Sigmoid colon (tissue), 7 donors: Measurements from ENCODE around the gene NFKB1. TPM values are rescaled to one million over a fixed set of nuclear protein-coding genes. Genes with fewer than 3 reads are reported as not detected.

Source experiments
- DNase-seq: peaks from one replicate; pipeline ENCODE4 v3.0.0-alpha.2; 2019
- H3K27ac ChIP-seq, 4 donors: fragments of 200-600 bp; sonication (generic); one replicate each; pipeline ENCODE4 v1.5.1; 2016 to 2019; ENCODE audit warnings: mild to moderate bottlenecking in 1 of 4
- H3K27me3 ChIP-seq, 3 donors: fragments of 200-600 bp; sonication (generic); one replicate each; pipeline ENCODE4 v1.5.1; 2019; ENCODE audit warnings: mild to moderate bottlenecking in 1 of 3
- H3K36me3 ChIP-seq, 4 donors: fragments of 200-600 bp; sonication (generic); one replicate each; pipeline ENCODE4 v1.5.1; 2016 to 2019
- H3K4me1 ChIP-seq, 4 donors: fragments of 200-600 bp; sonication (generic); one replicate each; pipeline ENCODE4 v1.5.1; 2017 to 2019
- H3K4me3 ChIP-seq, 4 donors: fragments of 200-600 bp; sonication (generic); one replicate each; pipeline ENCODE4 v1.5.1; 2017 to 2019; ENCODE audit warnings: mild to moderate bottlenecking in 2 of 4, moderate library complexity in 1 of 4
- H3K9me3 ChIP-seq, 4 donors: fragments of 200-600 bp in 3 of 4; sonication (generic) in 3 of 4; one replicate each; pipeline versions ENCODE4 v1.5.1 to v1.6.1; 2013 to 2019
- CTCF ChIP-seq, 4 experiments: fragments of 450-650 bp in 3 of 4; fragments of 200-600 bp in 1 of 4; IDR thresholded peaks; one replicate each; pipeline ENCODE4 v1.5.1; 2016 to 2019; ENCODE audit warnings: antibody characterized with exemption in 4 of 4, mild to moderate bottlenecking in 3 of 4, moderate library complexity in 2 of 4
- EP300 ChIP-seq, 4 donors: sonication (generic); formaldehyde crosslinking; IDR thresholded peaks; one replicate each; pipeline ENCODE4 v1.6.1; 2017; ENCODE audit warnings: antibody characterized with exemption in 4 of 4
- POLR2A ChIP-seq, 2 donors: fragments of 450-650 bp; IDR thresholded peaks; one replicate each; pipeline ENCODE4 v1.6.1; 2016; ENCODE audit warnings: antibody characterized with exemption in 2 of 2, mild to moderate bottlenecking in 2 of 2, moderate library complexity in 2 of 2
- POLR2AphosphoS5 ChIP-seq, 4 donors: sonication (generic); formaldehyde crosslinking; IDR thresholded peaks; one replicate each; pipeline ENCODE4 v1.6.1; 2017; ENCODE audit warnings: antibody characterized with exemption in 4 of 4
- WGBS, 2 donors: extraction: QIAGEN DNeasy Blood & Tissue Kit; methylation state at CpG; one replicate each; pipeline ENCODE4 v1.1.7; 2013; 5-methylcytosine and 5-hydroxymethylcytosine counted together
- intact Hi-C: fragments of 100-400 bp; cut with DNase I; formaldehyde crosslinking; loops from one replicate; pipeline ENCODE4 v1.15.1; 2023
- polyA plus RNA-seq, 3 donors: library from polyadenylated mRNA; stranded (reverse); fragments of 200-250 nt; gene quantifications; one replicate each; pipeline ENCODE4 v1.2.3, GENCODE V29; 2013
- total RNA-seq, 4 donors: library from RNA; depleted of rRNA; stranded (reverse); fragments of >200 nt; gene quantifications; one replicate each; pipeline ENCODE4 v1.1.0, GENCODE V29; 2016
- donor health status: healthy with polysubstance abuse.
- donor health status: Bipolar disorder and iron deficiency.
- donor health status: healthy.

NFKB1 gene
- total and polyA plus RNA-seq, 7 donors: 19.2 to 29.8 (median 27.0) TPM

GRCh38 chr4:102531462-102531861, 30.3 kb downstream of the NFKB1 start:
- H3K27ac ChIP-seq: no peak overlapping the region
- TF ChIP-seq CTCF (IDR thresholded peaks at IDR 0.05) (no peak), EP300 (IDR thresholded peaks at IDR 0.05) (no peak)
- no peak for DNase-seq
- H3K27me3 ChIP-seq: no peaks in the 10 kb centered on the region
- intact Hi-C loops: no loop called here
- H3K4me1 ChIP-seq: peaks cover 0 to 15% (median 0%) of the 10 kb centered on the region in 4 donors
- no peak overlapping the region for H3K4me3 ChIP-seq
- H3K36me3 ChIP-seq: peaks cover 0 to 15% (median 0%) of the 10 kb centered on the region in 4 donors
- 96 to 97% methylated on average over 1 of the region's 1 CpG for WGBS, 2 donors
- no peaks in the 10 kb centered on the region for H3K9me3 ChIP-seq

GRCh38 chr4:102533348-102533747, 32.2 kb downstream of the NFKB1 start:
- Histone ChIP-seq H3K9me3 (no peaks in the 10 kb centered on the region), H3K27me3 (no peaks in the 10 kb centered on the region), H3K27ac (no peak overlapping the region), H3K4me1 (peaks cover 0 to 3% (median 0%) of the 10 kb centered on the region in 4 donors), H3K36me3 (peaks cover 0 to 17% (median 0%) of the 10 kb centered on the region in 4 donors), H3K4me3 (no peak overlapping the region)
- WGBS, 2 donors: 32 to 69% methylated on average over 4 of the region's 4 CpGs
- TF ChIP-seq CTCF (IDR thresholded peaks at IDR 0.05) (no peak), EP300 (IDR thresholded peaks at IDR 0.05) (no peak), POLR2AphosphoS5 (IDR thresholded peaks at IDR 0.05) (no peak), POLR2A (IDR thresholded peaks at IDR 0.05) (no peak)
- intact Hi-C loops: no loop called here
- DNase-seq: no peak

GRCh38 chr4:102533904-102534303, 32.7 kb downstream of the NFKB1 start:
- WGBS, 2 donors: 83 to 87% methylated on average over 2 of the region's 2 CpGs

GRCh38 chr4:102534845-102535244, 33.7 kb downstream of the NFKB1 start:
- H3K4me3 ChIP-seq: no peak overlapping the region
- no peak overlapping the region for H3K27ac ChIP-seq
- no peaks in the 10 kb centered on the region for H3K4me1 ChIP-seq
- H3K9me3 ChIP-seq: no peaks in the 10 kb centered on the region
- peaks cover 0 to 31% (median 0%) of the 10 kb centered on the region in 4 donors for H3K36me3 ChIP-seq
- 85 to 95% methylated on average over 2 of the region's 2 CpGs for WGBS, 2 donors
- no peaks in the 10 kb centered on the region for H3K27me3 ChIP-seq
- TF ChIP-seq POLR2A (IDR thresholded peaks at IDR 0.05): no peak
- no peak for TF ChIP-seq CTCF (IDR thresholded peaks at IDR 0.05)
- TF ChIP-seq EP300 (IDR thresholded peaks at IDR 0.05): no peak
- TF ChIP-seq POLR2AphosphoS5 (IDR thresholded peaks at IDR 0.05): no peak
- intact Hi-C loops: no loop called here
- DNase-seq: no peak

More at GRCh38 chr4:102533904-102534303, 32.7 kb downstream of the NFKB1 start:
- intact Hi-C loops: no loop called here
- DNase-seq: no peak
- Histone ChIP-seq H3K4me1 (no peaks in the 10 kb centered on the region), H3K9me3 (no peaks in the 10 kb centered on the region), H3K27me3 (no peaks in the 10 kb centered on the region), H3K4me3 (no peak overlapping the region), H3K27ac (no peak overlapping the region), H3K36me3 (peaks cover 0 to 23% (median 0%) of the 10 kb centered on the region in 4 donors)
- TF ChIP-seq CTCF (IDR thresholded peaks at IDR 0.05) (no peak), POLR2A (IDR thresholded peaks at IDR 0.05) (no peak), EP300 (IDR thresholded peaks at IDR 0.05) (no peak), POLR2AphosphoS5 (IDR thresholded peaks at IDR 0.05) (no peak)

GRCh38 chr4:102535398-102536082, 34.4 kb downstream of the NFKB1 start:
- Histone ChIP-seq H3K27ac (no peak overlapping the region), H3K36me3 (peaks cover 0 to 27% (median 0%) of the 10 kb centered on the region in 4 donors), H3K9me3 (no peaks in the 10 kb centered on the region), H3K4me1 (no peaks in the 10 kb centered on the region), H3K27me3 (no peaks in the 10 kb centered on the region), H3K4me3 (no peak overlapping the region)
- intact Hi-C loops: no loop called here
- no peak for DNase-seq
- WGBS, 2 donors: 77 to 87% methylated on average over 4 of the region's 4 CpGs
- TF ChIP-seq EP300 (IDR thresholded peaks at IDR 0.05): no peak
- TF ChIP-seq POLR2AphosphoS5 (IDR thresholded peaks at IDR 0.05): no peak
- no peak for TF ChIP-seq POLR2A (IDR thresholded peaks at IDR 0.05)
- no peak for TF ChIP-seq CTCF (IDR thresholded peaks at IDR 0.05)
